HG02885 (cell line): Measurements from ENCODE around the gene PHF24.
A peak's percentile ranks its signal among the peaks of the same experiment; 100 is the strongest.

ENCODE experiments used
- ATAC-seq: cut with Tn5 transposase; IDR thresholded peaks from one replicate; pipeline ENCODE4 v1.9.1; 2021; ENCODE audit warnings: mild to moderate bottlenecking; ENCODE audit not compliant: unreplicated experiment, poor library complexity

PHF24 gene

GRCh38 chr9:34982361-34982760 lies 24.3 kb downstream of the PHF24 start:
- ATAC-seq: no peak

DNA sequence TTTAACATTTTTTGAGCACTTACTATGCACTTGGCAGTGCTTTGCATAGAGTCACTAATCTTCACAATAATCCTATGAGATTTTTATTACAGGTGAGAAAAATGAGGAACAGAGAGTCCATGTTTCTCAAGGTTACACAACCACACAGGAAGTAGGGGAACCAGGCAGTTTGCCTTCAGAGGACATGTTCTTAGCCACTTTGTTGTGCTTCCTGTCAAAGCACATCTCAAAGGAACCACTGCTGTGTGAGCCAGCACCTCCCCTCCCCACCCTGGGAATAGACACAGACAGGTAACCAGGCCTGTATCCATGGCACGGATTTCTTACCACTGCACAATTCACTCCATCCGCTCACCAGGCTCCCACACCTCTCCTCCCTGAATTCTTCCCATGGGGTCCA lies 25.1 kb downstream of the PHF24 start:
- peak; percentile 55 for ATAC-seq

DNA sequence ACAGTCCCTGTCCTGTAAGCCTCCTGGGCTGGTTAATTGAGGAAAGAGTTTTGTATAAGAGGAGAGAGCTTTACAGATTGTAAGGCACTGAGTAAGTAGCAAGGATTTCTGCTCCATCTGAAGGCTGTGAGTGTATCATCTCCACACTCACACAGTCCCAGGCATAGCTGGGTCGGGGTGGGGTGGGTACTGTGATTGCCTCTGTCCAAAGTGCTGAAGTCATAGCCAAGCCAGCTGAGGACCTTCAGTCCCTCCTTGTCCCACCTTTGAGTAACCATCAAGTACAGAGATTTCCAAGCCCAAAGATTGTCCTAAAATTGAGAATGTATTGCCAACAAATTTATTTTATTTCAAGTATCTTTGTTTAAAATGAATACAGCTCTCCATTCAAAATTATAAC lies 26.0 kb downstream of the PHF24 start:
- ATAC-seq: no peak

DNA sequence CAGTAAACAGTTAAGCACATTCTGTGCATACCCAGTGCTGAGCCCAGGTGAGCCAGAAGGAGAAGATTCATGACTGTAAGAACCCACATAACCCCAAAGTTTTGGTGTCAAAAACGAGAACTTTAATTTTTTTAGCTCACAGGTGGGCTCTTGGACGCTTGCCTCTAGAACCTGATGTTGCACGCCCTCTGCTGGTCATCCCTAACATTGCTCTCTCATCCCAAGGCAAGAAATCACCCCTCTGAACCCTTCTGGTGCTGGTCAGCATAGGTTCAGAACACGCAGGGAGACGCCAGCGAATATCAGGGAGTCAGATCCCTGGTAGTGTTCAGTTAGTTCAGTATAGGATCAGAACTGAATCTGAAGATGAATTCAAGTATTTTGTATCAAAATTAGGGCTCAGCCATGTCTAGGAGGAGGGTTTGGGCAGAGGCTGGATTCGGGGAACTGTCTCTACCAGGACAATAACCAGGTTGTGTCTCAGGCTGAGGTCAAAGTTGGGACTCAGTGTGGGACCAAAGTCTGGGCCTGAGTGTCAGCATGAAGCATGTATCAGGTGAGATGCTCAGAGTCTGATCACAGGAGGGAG lies 27.3 kb downstream of the PHF24 start:
- no peak for ATAC-seq

GRCh38 chr9:34986540-34987047 lies 28.5 kb downstream of the PHF24 start:
- no peak for ATAC-seq

DNA sequence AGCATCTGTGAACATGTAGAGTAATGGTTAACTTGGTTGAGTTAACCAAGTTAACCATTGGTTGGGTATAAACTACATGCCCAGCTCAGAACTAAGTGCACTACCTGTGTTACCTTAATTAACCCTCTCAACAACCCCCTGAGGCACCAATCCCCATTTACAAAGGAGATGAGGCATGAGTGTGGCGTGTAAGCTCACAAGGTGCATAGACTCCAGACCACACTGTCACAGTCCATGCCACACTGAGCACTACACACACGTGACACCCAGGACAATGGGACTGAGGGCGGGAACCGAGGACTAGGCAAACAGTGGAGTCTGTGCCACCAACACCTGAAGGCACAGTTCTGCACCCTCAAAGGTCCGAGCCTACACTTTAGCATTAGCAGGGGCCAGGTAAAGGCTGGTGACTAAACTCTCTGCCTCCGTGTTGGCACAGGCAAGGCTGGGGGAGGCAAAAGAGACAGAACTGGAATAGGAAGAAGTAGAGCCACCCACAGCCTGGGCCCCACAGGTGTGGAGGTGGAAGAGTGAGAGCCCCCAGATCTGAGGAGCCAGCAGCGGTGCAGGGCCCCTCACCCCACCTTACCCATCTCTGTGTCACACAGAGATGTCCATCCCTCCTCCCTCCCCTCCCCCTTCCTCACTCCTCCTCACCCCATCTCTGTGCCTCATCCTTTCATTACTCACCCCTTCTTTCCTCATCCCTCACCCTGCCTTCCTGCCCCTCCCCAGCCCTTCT lies 29.2 kb downstream of the PHF24 start:
- ATAC-seq: no peak

- ATAC-seq: peak; percentile 18
Observed at GRCh38 chr9:34988218-34989002, 30.3 kb downstream of the PHF24 start.

- peak; percentile 89 for ATAC-seq
Observed at GRCh38 chr9:34989003-34989945, 31.2 kb downstream of the PHF24 start, which contains the start of gene DNAJB5. DNAJB5 (plus strand) TSS chr9:34989745; CDS start chr9:34990631, 886 bp downstream.

- no peak for ATAC-seq
Observed at GRCh38 chr9:34989946-34990635, 32.0 kb downstream of the PHF24 start.

GRCh38 chr9:34990908-34991606 lies 33.0 kb downstream of the PHF24 start:
- ATAC-seq: no peak

GRCh38 chr9:34991607-34992375 lies 33.7 kb downstream of the PHF24 start:
- ATAC-seq: no peak

GRCh38 chr9:34992376-34992951 lies 34.4 kb downstream of the PHF24 start:
- ATAC-seq: no peak

- ATAC-seq: no peak
Observed at GRCh38 chr9:34993502-34994259, 35.6 kb downstream of the PHF24 start.

- ATAC-seq: no peak
Observed at GRCh38 chr9:34994260-34994899, 36.3 kb downstream of the PHF24 start.

DNA sequence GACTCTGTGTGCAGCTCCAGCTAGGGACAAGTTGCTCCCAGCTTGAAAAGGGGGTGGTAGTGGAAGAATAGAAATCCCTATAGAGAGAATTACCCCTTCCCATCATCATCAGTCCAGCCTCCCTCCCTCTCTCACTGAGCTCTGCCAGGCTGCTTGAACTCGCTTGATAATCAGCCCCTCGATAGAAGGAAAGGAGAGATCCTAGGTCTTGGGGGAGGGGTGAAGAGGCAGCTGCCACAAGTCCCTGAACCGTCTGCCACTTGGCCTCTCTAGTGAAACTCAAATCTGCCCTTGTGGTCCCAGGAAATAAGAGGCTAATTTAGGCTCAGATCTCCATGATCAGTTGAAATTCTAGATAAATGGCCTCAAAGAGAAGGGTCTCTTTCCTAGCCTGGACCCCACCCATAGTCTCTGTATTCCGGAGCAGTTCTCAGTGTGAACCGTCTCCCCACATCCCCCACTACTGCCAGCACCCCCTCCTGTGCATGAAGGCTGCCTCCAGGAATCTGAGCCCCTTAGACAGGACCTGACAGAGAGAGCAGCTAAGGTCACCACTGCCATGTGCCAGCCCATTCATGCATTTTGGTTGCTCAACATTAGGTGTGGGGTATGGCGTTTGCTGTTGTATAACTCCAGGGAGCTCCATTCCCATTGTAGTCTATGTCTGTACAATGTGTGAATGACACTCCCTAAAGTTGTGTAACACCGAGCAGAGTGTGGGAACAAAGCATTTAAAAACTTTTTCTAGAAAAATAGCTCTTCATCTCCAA lies 37.0 kb downstream of the PHF24 start:
- no peak for ATAC-seq

DNA sequence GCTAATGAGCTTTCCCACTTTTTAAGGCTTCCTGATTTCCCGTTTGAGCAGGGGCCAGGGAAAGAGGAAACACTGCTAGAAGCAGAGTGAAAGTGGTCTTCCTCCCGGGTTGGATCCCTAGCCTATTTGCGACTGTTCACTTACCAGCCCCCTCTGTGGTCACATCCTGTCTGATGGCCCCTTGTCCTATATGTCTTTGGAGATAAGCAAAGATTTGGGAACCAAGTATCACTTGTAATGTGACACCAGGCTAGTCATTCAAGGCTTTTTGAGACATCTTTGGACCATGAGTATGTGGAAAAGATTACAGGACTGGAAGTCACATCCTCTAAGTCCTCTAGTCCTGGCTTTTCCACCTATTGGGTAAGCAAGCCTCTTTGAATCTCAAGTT lies 37.6 kb downstream of the PHF24 start:
- ATAC-seq: no peak
